Glutamatergic neuron (in vitro differentiated cells): Measurements from ENCODE around the gene KRT27. TPM values are rescaled to one million over a fixed set of nuclear protein-coding genes. Genes with fewer than 3 reads are reported as not detected.

Experiments used
- DNase-seq: peaks from one replicate; pipeline ENCODE4 v3.0.0; 2022
- H3K27ac Mint-ChIP-seq: one replicate; pipeline ENCODE4 v1.8.0; 2020; ENCODE audit warnings: mild to moderate bottlenecking, mixed read lengths, inconsistent platforms; ENCODE audit not compliant: unreplicated experiment
- H3K27me3 Mint-ChIP-seq: one replicate; pipeline ENCODE4 v1.8.0; 2020; ENCODE audit warnings: mild to moderate bottlenecking, moderate library complexity, mixed read lengths, inconsistent platforms; ENCODE audit not compliant: unreplicated experiment
- H3K36me3 Mint-ChIP-seq: one replicate; pipeline ENCODE4 v1.8.0; 2020; ENCODE audit warnings: mild to moderate bottlenecking, mixed read lengths, inconsistent platforms; ENCODE audit not compliant: unreplicated experiment
- H3K4me1 Mint-ChIP-seq: one replicate; pipeline ENCODE4 v1.8.0; 2020; ENCODE audit warnings: mild to moderate bottlenecking, low read depth, mixed read lengths, inconsistent platforms; ENCODE audit not compliant: unreplicated experiment
- H3K4me3 Mint-ChIP-seq: one replicate; pipeline ENCODE4 v1.8.0; 2020; ENCODE audit warnings: mild to moderate bottlenecking, mixed read lengths, inconsistent platforms; ENCODE audit not compliant: unreplicated experiment
- H3K9me3 Mint-ChIP-seq: one replicate; pipeline ENCODE4 v1.8.0; 2020; ENCODE audit warnings: mild to moderate bottlenecking, moderate library complexity, mixed read lengths, inconsistent platforms; ENCODE audit not compliant: unreplicated experiment
- CTCF ChIP-seq: fragments of 200-600 bp; sonication (generic); IDR thresholded peaks from one replicate; pipeline ENCODE4 v1.5.0; 2021; ENCODE audit not compliant: partially characterized antibody, unreplicated experiment
- total RNA-seq: library from RNA; stranded (reverse); fragmentation: NEBNext Ultra II Directional; extraction: Animal tissue kit (Norgen Biotek cat#: 25700); gene quantifications from one replicate; pipeline ENCODE4 v1.2.1, GENCODE V29; 2021; ENCODE audit not compliant: unreplicated experiment

KRT27 gene
- total RNA-seq, 1 donor from 2014 or later: not detected

- no peaks in the 10 kb centered on the region for H3K9me3 Mint-ChIP-seq
- TF ChIP-seq CTCF: no peak
- H3K27me3 Mint-ChIP-seq: no peaks in the 10 kb centered on the region
- peak overlapping the region; percentile 91 for H3K27ac Mint-ChIP-seq
- peak overlapping the region; percentile 48 for H3K4me3 Mint-ChIP-seq
- DNase-seq: no peak
- no peaks in the 10 kb centered on the region for H3K36me3 Mint-ChIP-seq
- H3K4me1 Mint-ChIP-seq: peaks cover 12% of the 10 kb centered on the region
These were observed 51.4 kb downstream of the KRT27 start for GRCh38 chr17:40730970-40731369.

GRCh38 chr17:40727447-40728231 is 54.7 kb downstream of the KRT27 start:
- Mint-ChIP-seq H3K4me3 (no peak overlapping the region), H3K4me1 (peaks cover 12% of the 10 kb centered on the region), H3K27ac (no peak overlapping the region), H3K9me3 (no peaks in the 10 kb centered on the region), H3K27me3 (no peaks in the 10 kb centered on the region), H3K36me3 (no peaks in the 10 kb centered on the region)
- no peak for TF ChIP-seq CTCF
- DNase-seq: no peak

- Mint-ChIP-seq H3K36me3 (no peaks in the 10 kb centered on the region), H3K4me1 (peaks cover 11% of the 10 kb centered on the region), H3K27ac (no peak overlapping the region), H3K9me3 (no peaks in the 10 kb centered on the region), H3K4me3 (no peak overlapping the region), H3K27me3 (no peaks in the 10 kb centered on the region)
- TF ChIP-seq CTCF: no peak
- no peak for DNase-seq
These were observed 55.4 kb downstream of the KRT27 start for GRCh38 chr17:40726919-40727318.

Other genes starting within 250 kb of the KRT27 start
- gene CCR7, start 217.1 kb downstream of the KRT27 start, total RNA-seq: not detected
- 207 TPM for gene SMARCE1, start 134.7 kb downstream of the KRT27 start, total RNA-seq
- gene KRT222, start 117.4 kb downstream of the KRT27 start, total RNA-seq: 1.3 TPM
- not detected for gene KRT24, start 78.8 kb downstream of the KRT27 start, total RNA-seq
- not detected for gene KRT25, start 27.2 kb downstream of the KRT27 start, total RNA-seq
- gene KRT26, start 10.3 kb downstream of the KRT27 start, total RNA-seq: not detected
- not detected for gene KRT28, start 17.4 kb upstream of the KRT27 start, total RNA-seq
- gene KRT10, start 40.1 kb upstream of the KRT27 start, total RNA-seq: 27.1 TPM
- gene KRT12, start 84.7 kb upstream of the KRT27 start, total RNA-seq: not detected
- not detected for gene KRT20, start 102.7 kb upstream of the KRT27 start, total RNA-seq
- gene KRT23, start 155.1 kb upstream of the KRT27 start, total RNA-seq: not detected
- gene KRT39, start 184.4 kb upstream of the KRT27 start, total RNA-seq: not detected
- not detected for gene KRT40, start 201.8 kb upstream of the KRT27 start, total RNA-seq
- not detected for gene KRTAP3-3, start 211.6 kb upstream of the KRT27 start, total RNA-seq
- gene KRTAP3-2, start 217.4 kb upstream of the KRT27 start, total RNA-seq: not detected
- gene KRTAP3-1, start 226.6 kb upstream of the KRT27 start, total RNA-seq: not detected
- not detected for gene KRTAP1-5, start 244.7 kb upstream of the KRT27 start, total RNA-seq
- gene KRTAP1-4, start 247.6 kb upstream of the KRT27 start, total RNA-seq: not detected